ENCODE results near the gene RNF128. TPM values are rescaled to one million over a fixed set of nuclear protein-coding genes. Genes with fewer than 3 reads are reported as not detected.
"Not testable (repeated sequence)": the region's sequence is repeated elsewhere in the genome, so short reads cannot be mapped to it uniquely, and the experiment has no call there.

The RNF128 gene
- total RNA-seq, 2 donors from 2014 or later = not detected

DNA sequence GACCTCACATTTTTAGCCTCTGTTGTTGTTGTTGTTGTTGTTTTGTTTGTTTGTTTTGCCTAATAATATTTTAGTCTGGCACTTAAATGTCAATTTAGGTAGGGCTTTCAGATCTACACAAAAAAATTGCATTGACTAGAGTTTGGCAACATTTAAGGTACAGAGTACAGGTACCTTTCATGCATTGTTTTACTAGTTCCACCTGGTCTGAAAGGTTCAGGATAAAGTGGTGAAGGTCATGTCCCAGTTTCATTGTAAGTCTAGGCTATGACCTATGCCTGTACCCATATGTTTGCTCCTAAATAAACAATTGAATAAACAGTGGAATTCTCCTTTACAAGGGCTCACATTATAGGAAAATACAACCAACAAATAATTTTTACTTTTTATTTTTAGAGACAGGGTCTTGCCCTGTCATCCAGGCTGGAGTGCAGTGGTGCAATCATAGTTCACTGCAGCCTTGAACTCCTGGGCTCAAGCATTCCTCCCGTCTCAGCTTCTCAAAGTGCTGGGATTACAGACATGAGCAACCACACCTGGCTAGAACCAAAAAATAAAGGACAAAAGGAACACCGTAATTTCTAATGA is 13.8 kb downstream of the RNF128 start:
- intact Hi-C loops (cut with DNase I) = no loop called here
- DNase-seq (ENCODE audit: low spot score) = no peak

DNA sequence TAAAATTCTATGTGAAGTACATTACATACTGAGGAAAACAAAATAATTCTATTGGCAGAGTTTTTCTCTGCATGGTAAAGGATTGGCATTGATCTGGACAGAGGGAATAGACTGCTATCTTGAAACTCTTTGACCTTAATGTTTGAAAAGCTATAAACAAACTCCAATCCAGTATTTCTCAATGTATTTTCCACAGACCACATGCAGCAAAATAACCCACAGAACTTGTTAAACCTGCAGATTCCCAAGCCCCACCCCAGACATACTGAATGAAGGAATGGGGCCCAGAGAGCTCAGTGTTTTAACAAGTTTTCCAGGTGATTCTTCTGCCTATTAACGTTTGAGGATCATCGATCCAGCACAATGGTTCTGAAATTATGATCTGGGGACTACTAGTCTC is 15.7 kb downstream of the RNF128 start:
- intact Hi-C loops (cut with DNase I) = no loop called here
- no peak for DNase-seq (ENCODE audit: low spot score)

- intact Hi-C loops (cut with DNase I) = no loop called here
- no peak for DNase-seq (ENCODE audit: low spot score)
These were observed 16.3 kb downstream of the RNF128 start for GRCh38 chrX:106742805-106743204.

GRCh38 chrX:106748377-106748776 is 21.9 kb downstream of the RNF128 start:
- intact Hi-C loops (cut with DNase I) = no loop called here
- no peak for DNase-seq (ENCODE audit: low spot score)

DNA sequence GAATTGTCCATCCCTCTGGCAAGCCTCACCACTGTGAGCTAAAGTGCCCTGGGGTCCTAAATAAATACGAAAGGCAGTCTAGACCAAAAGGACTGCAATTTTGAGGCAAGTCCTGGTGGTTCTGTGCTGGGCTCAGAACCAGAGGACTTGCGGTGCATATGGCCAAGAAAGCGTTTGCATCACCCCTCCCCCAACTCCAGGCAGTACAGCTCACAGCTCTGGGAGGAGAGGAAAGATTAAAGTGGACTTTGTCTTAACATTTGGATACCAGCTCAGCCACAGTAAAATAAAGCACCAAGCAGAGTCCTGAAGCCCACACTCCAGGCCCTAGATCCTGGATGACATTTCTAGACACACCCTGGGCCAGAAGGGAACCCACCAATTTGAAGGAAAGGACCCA is 24.9 kb downstream of the RNF128 start:
- intact Hi-C loops (cut with DNase I) = no loop called here
- no peak for DNase-seq (ENCODE audit: low spot score)

- intact Hi-C loops (cut with DNase I) = no loop called here
- DNase-seq (ENCODE audit: low spot score) = no peak
These were observed 25.7 kb downstream of the RNF128 start for GRCh38 chrX:106752101-106752678.

DNA sequence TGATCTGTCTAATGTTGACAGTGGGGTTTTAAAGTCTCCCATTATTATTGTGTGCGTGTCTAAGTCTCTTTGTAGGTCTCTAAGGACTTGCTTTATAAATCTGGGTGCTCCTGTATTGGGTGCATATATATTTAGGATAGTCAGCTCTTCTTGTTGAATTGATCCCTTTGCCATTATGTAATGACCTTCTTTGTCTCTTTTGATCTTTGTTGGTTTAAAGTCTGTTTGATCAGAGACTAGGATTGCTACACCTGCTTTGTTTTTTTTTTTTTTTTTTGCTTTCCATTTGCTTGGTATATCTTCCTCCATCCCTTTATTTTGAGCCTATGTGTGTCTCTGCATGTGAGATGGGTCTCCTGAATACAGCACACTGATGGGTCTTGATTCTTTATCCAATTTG is 42.8 kb downstream of the RNF128 start:
- intact Hi-C loops (cut with DNase I); DNase-seq (ENCODE audit: low spot score): not testable (repeated sequence)

GRCh38 chrX:106774981-106775380 is 48.5 kb downstream of the RNF128 start:
- intact Hi-C loops (cut with DNase I) = loop anchor here in 1 of 2 donors (5.0 kb wide), 1 partner anchor 787 kb away; no protein-coding TSS in a partner anchor
- DNase-seq (ENCODE audit: low spot score) = no peak

DNA sequence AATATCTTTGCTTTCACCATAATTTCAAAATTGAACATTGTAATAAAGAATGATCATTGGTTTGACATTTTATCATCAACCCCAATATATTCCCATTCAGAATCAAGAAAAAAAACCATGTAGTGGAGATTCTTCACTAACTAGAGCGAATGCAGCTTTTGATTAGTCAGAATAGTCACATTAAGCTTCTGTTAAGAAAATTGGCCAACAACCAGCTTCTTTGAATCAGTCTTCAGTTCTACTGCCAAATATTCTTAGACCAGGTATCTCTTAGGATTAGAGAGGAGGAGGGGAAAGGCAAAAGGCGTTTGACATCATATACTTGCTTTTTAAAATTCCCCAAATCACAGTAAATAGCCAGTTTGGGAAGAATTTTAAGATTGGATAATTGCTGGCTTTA is 53.8 kb downstream of the RNF128 start:
- DNase-seq (ENCODE audit: low spot score) = no peak
- intact Hi-C loops (cut with DNase I) = no loop called here

GRCh38 chrX:106780664-106781377 is 54.3 kb downstream of the RNF128 start:
- intact Hi-C loops (cut with DNase I) = no loop called here
- no peak for DNase-seq (ENCODE audit: low spot score)

DNA sequence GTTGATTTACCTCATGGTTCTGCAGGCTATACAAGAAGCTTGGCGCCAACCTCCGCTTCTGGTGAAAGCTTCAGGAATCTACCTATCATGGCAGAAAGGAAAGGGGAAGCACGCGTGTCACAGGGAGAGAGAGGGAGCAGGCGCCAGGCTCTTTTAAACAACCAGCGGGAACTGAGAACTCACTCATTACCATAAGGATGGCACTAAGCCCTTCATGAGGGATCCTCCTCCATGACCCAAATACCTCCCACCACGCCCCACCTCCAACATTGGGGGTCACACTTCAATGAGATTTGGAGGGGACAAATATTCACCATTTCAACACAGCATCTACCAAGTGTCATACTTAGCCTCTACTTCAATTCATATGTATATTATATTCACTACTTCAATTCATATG is 57.2 kb downstream of the RNF128 start:
- intact Hi-C loops (cut with DNase I) = no loop called here
- DNase-seq (ENCODE audit: low spot score) = no peak

- intact Hi-C loops (cut with DNase I) = no loop called here
- DNase-seq (ENCODE audit: low spot score) = no peak
These were observed 65.0 kb downstream of the RNF128 start for GRCh38 chrX:106791495-106791894.

DNA sequence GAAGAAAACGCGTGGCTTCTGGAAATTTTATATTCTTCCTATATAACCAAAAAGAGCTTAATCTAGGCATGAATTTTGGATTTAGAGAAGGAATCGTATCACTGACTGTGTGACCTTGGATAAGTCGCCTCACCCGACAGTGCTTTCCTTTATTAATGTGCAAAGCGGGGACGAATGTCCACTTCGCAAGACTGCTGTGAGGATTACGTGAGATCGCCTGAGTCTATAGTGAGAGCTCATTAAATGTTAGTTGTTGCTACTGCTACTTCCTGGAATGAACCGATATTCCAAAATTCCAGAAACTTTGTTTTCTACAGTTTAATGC is 75.5 kb downstream of the RNF128 start:
- intact Hi-C loops (cut with DNase I) = no loop called here
- DNase-seq (ENCODE audit: low spot score) = no peak

DNA sequence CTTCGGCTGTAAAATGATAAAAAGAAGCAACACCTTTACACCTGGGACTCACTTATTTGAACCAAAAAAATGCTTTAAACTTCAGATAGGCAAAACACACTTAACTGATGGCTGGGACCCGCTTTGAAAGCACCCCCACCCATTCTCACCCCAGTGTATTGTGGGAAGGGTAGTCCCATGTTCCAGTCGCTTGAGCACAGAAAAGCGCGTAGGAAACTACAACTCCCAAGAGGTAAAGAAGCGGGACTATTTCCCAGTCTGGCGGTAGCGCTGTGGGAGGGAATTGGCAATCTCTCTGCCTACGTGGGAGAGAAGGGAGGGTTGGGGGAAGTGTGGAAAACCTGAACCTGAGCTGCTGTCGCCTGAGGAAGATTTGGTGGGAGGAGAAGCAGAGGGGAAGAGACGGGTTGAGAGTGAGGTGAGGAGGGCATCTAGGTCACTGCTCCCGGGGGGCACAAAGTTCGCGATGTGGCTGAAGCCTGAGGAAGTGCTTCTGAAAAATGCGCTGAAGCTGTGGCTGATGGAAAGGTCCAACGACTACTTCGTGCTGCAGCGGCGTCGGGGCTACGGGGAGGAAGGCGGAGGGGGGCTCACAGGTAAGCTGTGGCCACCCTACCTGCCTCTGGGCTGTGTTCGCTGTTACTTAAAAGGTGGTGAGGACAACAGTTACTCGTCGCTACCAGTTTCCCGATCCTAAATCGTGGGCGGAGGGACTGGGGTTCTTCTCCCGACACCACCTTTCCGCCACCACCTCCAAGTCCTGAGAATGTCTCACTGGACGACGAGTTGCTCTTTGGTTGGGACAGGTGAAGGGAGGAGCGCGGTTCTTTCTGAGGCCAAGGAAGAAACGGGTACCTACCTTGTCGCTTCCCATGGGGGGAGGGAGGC is 76.1 kb downstream of the RNF128 start, which contains the start of gene TBC1D8B:
TBC1D8B (plus strand) TSS at position 286 of the 888 bp plus-strand sequence; CDS start at position 467, 181 bp downstream.
- DNase-seq (ENCODE audit: low spot score) = peak; percentile 85
- intact Hi-C loops (cut with DNase I) = no loop called here

DNA sequence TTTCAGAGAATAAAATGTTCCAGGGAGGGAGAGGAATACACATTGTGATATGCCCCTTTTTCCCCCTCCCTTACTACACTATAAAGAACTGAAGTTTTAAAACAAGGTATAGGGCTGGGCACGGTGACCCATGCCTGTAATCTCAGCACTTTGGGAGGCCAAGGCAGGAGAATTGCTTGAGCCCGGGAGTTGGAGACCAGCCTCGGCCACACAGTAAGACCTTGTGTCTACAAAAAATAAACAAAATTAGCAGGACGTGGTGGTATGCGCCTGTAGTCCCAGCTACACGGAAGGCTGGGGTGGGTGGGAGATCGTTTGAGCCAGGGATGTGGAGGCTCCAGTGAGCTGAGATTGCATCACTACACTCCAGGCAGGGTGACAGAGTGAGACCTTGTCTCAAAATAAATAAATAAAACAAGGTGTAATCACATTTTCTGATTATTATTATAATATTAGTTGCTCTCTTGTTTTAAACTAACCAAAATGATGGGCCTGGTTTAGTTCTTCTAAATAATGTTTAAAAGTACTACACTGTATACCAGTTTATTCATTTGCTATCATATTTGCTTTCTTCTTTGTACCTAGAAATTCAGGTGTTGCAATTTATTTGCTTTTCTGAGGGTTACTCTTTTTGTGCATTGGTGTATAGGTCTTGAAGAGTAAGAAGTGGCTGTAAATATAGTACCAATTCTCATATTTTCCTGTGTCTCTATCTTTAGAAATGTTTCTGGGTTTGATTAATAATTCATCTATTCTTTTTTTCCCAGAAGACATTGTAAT is 84.8 kb downstream of the RNF128 start:
- intact Hi-C loops (cut with DNase I) = no loop called here
- DNase-seq (ENCODE audit: low spot score) = no peak

- intact Hi-C loops (cut with DNase I); DNase-seq (ENCODE audit: low spot score): not testable (repeated sequence)
These were observed 86.4 kb downstream of the RNF128 start for GRCh38 chrX:106812930-106813329.

- DNase-seq (ENCODE audit: low spot score); intact Hi-C loops (cut with DNase I): not testable (repeated sequence)
These were observed 87.6 kb downstream of the RNF128 start for GRCh38 chrX:106814093-106814492.
